ENCODE results near the gene ACAP2.

- no peak for TF ChIP-seq CTCF (IDR thresholded peaks at IDR 0.05)
- no peak for TF ChIP-seq CEBPB (IDR thresholded peaks at IDR 0.05)
- TF ChIP-seq PHF8 (IDR thresholded peaks at IDR 0.05; ENCODE audit: borderline replicate concordance, low read depth) = no peak
Observed at GRCh38 chr3:195246581-195246995, 196.2 kb downstream of the ACAP2 start.

Measured in A549 (cell line).